HCT116 (cell line): Measurements from ENCODE around the gene RIMBP2. TPM values are rescaled to one million over a fixed set of nuclear protein-coding genes. Genes with fewer than 3 reads are reported as not detected.

Experiments
- ATAC-seq: fragments of 200-7000 bp; cut with Tn5 transposase; 2 replicates; pipeline ENCODE4 v1.9.1; 2020; ENCODE audit warnings: mild to moderate bottlenecking, moderate library complexity
- BruUV-seq: library from RNA; stranded (reverse); fragments of 400-500 nt; replicated peaks from 2 replicates; lab custom pipeline; 2021; lab: Mats Ljungman, UMichigan
- CTCF ChIA-PET: fragments of 300-600 bp; sonication (Branson Sonifier 250); formaldehyde crosslinking; loops from one replicate; lab custom pipeline; 2021; ENCODE audit warnings: antibody characterized with exemption; lab: Charles Lee
- POLR2A ChIA-PET: fragments of 300-600, 350-600 bp; sonication (Branson Sonifier 250); formaldehyde crosslinking; loops from one replicate; lab custom pipeline; 2021; ENCODE audit warnings: antibody characterized with exemption; lab: Charles Lee
- RAD21 ChIA-PET, 2 experiments: fragments of 300-600 bp; sonication (Branson Sonifier 250); formaldehyde crosslinking; loops; one replicate each; lab custom pipeline; 2023; ENCODE audit warnings: low total read pairs in 2 of 2; ENCODE audit not compliant: uncharacterized antibody in 2 of 2, unreplicated experiment in 2 of 2, low non-redundant PET in 1 of 2; lab: Charles Lee
- DNase-seq: peaks from one replicate; pipeline ENCODE4 v3.0.0-alpha.2; 2010; ENCODE audit warnings: low read depth, low spot score
- H2AFZ ChIP-seq: fragments of 200-600 bp; shearing (Covaris generic), sonication (generic); 2 replicates; pipeline ENCODE4 v1.6.1; 2017; ENCODE audit warnings: low read depth, mixed run types, mixed read lengths, antibody characterized with exemption, low read length; ENCODE audit not compliant: poor library complexity, severe bottlenecking
- H3K27ac ChIP-seq: 2 replicates; pipeline ENCODE4 v1.5.1; 2012; ENCODE audit warnings: low read depth, low read length
- H3K27me3 ChIP-seq: fragments of 200-600 bp; sonication (generic); 2 replicates; pipeline ENCODE4 v1.6.1; 2016; ENCODE audit warnings: mixed run types, low read length, mixed read lengths; ENCODE audit not compliant: insufficient read depth
- H3K36me3 ChIP-seq, 2 experiments: fragments of 200-500 bp in 1 of 2; fragments of 200-600 bp in 1 of 2; sonication (Bioruptor generic) in 1 of 2; sonication (generic) in 1 of 2; 2 replicates each; pipeline versions ENCODE4 v1.5.1 to v1.6.1; 2014 to 2016; ENCODE audit warnings: low read length in 2 of 2, inconsistent platforms in 1 of 2, mixed read lengths in 1 of 2, mixed run types in 1 of 2; ENCODE audit not compliant: insufficient read depth in 2 of 2, control insufficient read depth in 1 of 2
- H3K4me1 ChIP-seq, 2 experiments: fragments of 200-600 bp in 1 of 2; sonication (generic) in 1 of 2; 2 replicates each; pipeline versions ENCODE4 v1.5.1 to v1.6.1; 2012 to 2017; ENCODE audit warnings: low read length in 2 of 2, inconsistent platforms in 1 of 2, mild to moderate bottlenecking in 1 of 2, mixed read lengths in 1 of 2, mixed run types in 1 of 2, moderate library complexity in 1 of 2; ENCODE audit not compliant: insufficient read depth in 2 of 2, control insufficient read depth in 1 of 2
- H3K4me2 ChIP-seq: fragments of 200-600 bp; sonication (generic); 2 replicates; pipeline ENCODE4 v1.6.1; 2017; ENCODE audit warnings: mixed run types, low read length, mixed read lengths
- H3K4me3 ChIP-seq, 2 experiments: fragments of 200-600 bp in 1 of 2; sonication (generic) in 1 of 2; replicated peaks in 1 of 2; 2 replicates each; pipeline ENCODE4 v1.5.1; 2011 to 2016; ENCODE audit warnings: low read length in 2 of 2, control low read depth in 1 of 2, low read depth in 1 of 2, mild to moderate bottlenecking in 1 of 2, mixed read lengths in 1 of 2, mixed run types in 1 of 2
- H3K79me2 ChIP-seq: fragments of 200-600 bp; sonication (generic); 2 replicates; pipeline ENCODE4 v1.6.1; 2017; ENCODE audit warnings: mild to moderate bottlenecking, mixed run types, low read length, moderate library complexity, mixed read lengths; ENCODE audit not compliant: insufficient read depth
- H3K9ac ChIP-seq: fragments of 200-600 bp; sonication (generic); 2 replicates; pipeline ENCODE4 v1.6.1; 2016; ENCODE audit warnings: low read length, mixed read lengths
- H3K9me2 ChIP-seq: fragments of 200-600 bp; sonication (generic), shearing (Covaris generic); 2 replicates; pipeline ENCODE4 v1.6.1; 2017; ENCODE audit warnings: mixed run types, mild to moderate bottlenecking, moderate library complexity; ENCODE audit not compliant: insufficient read depth
- H3K9me3 ChIP-seq, 2 experiments: fragments of 200-500 bp in 1 of 2; fragments of 200-600 bp in 1 of 2; sonication (Bioruptor generic) in 1 of 2; sonication (generic) in 1 of 2; 2 replicates each; pipeline ENCODE4 v1.6.1; 2014 to 2017; ENCODE audit warnings: low read length in 2 of 2, mixed read lengths in 2 of 2, inconsistent platforms in 1 of 2, low read depth in 1 of 2, mild to moderate bottlenecking in 1 of 2, mixed run types in 1 of 2, moderate library complexity in 1 of 2; ENCODE audit not compliant: control insufficient read depth in 1 of 2, insufficient read depth in 1 of 2
- H4K20me1 ChIP-seq: fragments of 200-600 bp; sonication (generic), shearing (Covaris generic); 2 replicates; pipeline ENCODE4 v1.6.1; 2017; ENCODE audit warnings: mixed run types, mild to moderate bottlenecking, moderate library complexity; ENCODE audit not compliant: insufficient read depth
- CBX3 ChIP-seq: IDR thresholded peaks from 2 replicates; pipeline ENCODE4 v1.6.1; 2012; ENCODE audit warnings: low read depth
- CTCF ChIP-seq, 3 experiments: fragments of 200-600 bp in 1 of 3; sonication (generic) in 1 of 3; IDR thresholded peaks in 2 of 3; conservative IDR thresholded peaks in 1 of 3; 2 replicates each; pipeline ENCODE4 v1.5.1; 2012 to 2017; ENCODE audit warnings: low read depth in 2 of 3, low read length in 2 of 3, antibody characterized with exemption in 1 of 3, borderline replicate concordance in 1 of 3, control low read depth in 1 of 3, mild to moderate bottlenecking in 1 of 3, mixed read lengths in 1 of 3, mixed run types in 1 of 3, moderate library complexity in 1 of 3; ENCODE audit not compliant: insufficient read depth in 1 of 3
- ELF1 ChIP-seq: IDR thresholded peaks from 2 replicates; pipeline ENCODE4 v1.6.1; 2012; ENCODE audit warnings: low read depth, borderline replicate concordance
- EZH2 ChIP-seq: fragments of 200-600 bp; sonication (generic); IDR thresholded peaks from 2 replicates; pipeline ENCODE4 v1.6.1; 2017; ENCODE audit warnings: antibody characterized with exemption, mixed run types
- FOSL1 ChIP-seq: IDR thresholded peaks from 2 replicates; pipeline ENCODE4 v1.6.1; 2012; ENCODE audit warnings: low read depth
- JUND ChIP-seq: IDR thresholded peaks from 2 replicates; pipeline ENCODE4 v1.6.1; 2012
- POLR2A ChIP-seq: IDR thresholded peaks from 2 replicates; pipeline ENCODE4 v1.7.0; 2011; ENCODE audit warnings: borderline replicate concordance; ENCODE audit not compliant: insufficient read depth, insufficient read length; ENCODE audit errors: extremely low read depth
- RAD21 ChIP-seq: IDR thresholded peaks from 2 replicates; pipeline ENCODE4 v1.6.1; 2012; ENCODE audit warnings: low read depth, mild to moderate bottlenecking
- SIN3A ChIP-seq: IDR thresholded peaks from 2 replicates; pipeline ENCODE4 v1.6.1; 2012; ENCODE audit warnings: low read depth
- SP1 ChIP-seq: IDR thresholded peaks from 2 replicates; pipeline ENCODE4 v1.6.1; 2012; ENCODE audit warnings: low read depth
- YY1 ChIP-seq: IDR thresholded peaks from 2 replicates; pipeline ENCODE4 v1.6.1; 2011; ENCODE audit warnings: low read length, low read depth, moderate library complexity, mild to moderate bottlenecking; ENCODE audit not compliant: insufficient replicate concordance; ENCODE audit errors: extremely low read depth
- ZNF274 ChIP-seq: fragments of 200-500 bp; sonication (Bioruptor generic); IDR thresholded peaks from 2 replicates; pipeline ENCODE4 v1.6.1; 2014; ENCODE audit warnings: mild to moderate bottlenecking, low read depth, low read length, inconsistent platforms
- intact Hi-C: fragments of 100-400 bp; cut with micrococcal nuclease; formaldehyde crosslinking; loops from 2 replicates; pipeline ENCODE4 v1.10.0; 2022
- total RNA-seq: library from RNA; stranded (reverse); gene quantifications from one replicate; pipeline ENCODE4 v1.2.1, GENCODE V29; 2021; ENCODE audit not compliant: unreplicated experiment
- TF ChIP-seq, protein P1 (sequence below): IDR thresholded peaks from 2 replicates; pipeline ENCODE4 v1.6.1; 2012; ENCODE audit warnings: low read depth

Gene RIMBP2
- total RNA-seq, 1 experiment from 2014 or later: not detected

DNA sequence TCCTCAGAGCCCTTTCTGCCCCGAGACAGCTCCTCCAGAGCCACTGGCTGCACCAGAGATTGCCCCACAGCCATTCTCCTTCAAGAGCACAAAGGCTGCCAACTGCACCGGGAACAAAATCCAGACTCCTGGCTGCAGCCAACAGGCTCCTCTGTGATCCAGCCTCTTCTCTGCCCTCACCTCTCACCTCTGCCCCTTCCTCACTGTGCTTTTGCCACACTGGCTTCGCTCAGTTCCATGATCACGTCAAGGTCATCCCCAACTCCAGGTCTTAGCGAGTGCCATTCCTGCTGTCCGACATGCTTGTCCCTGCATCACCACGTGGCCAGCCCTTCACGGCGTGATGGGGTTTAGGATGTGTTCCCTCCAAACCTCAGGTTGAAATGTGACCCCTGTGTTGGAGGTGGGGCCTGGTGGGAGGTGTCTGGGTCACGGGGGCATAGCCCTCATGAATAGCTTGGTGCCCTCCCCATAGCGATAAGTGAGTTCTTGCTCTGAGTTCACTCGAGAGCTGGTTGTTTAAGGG is 229.1 kb downstream of the RIMBP2 start:
- no peak overlapping the region for H3K9ac ChIP-seq

More for the DNA sequence above, 229.1 kb downstream of the RIMBP2 start:
- no peaks in the 10 kb centered on the region for H3K9me2 ChIP-seq
- no peak overlapping the region for H3K4me3 ChIP-seq
- no peaks in the 10 kb centered on the region for H4K20me1 ChIP-seq
- no peak for DNase-seq
- no peaks in the 10 kb centered on the region for H3K36me3 ChIP-seq
- 0 out of 2 replicates have a peak, but pooled peaks cover 9% of the 10 kb centered on the region for H3K27me3 ChIP-seq
- no peak overlapping the region for H3K27ac ChIP-seq
- no peak overlapping the region for H3K4me2 ChIP-seq
- H2AFZ ChIP-seq: no peak overlapping the region
- no peak for ATAC-seq
- H3K79me2 ChIP-seq: no peaks in the 10 kb centered on the region
- TF ChIP-seq EZH2 (no peak), ELF1 (no peak), RAD21 (no peak), SIN3A (no peak), JUND (no peak), SP1 (no peak), YY1 (no peak), FOSL1 (no peak), ZNF274 (no peak), CBX3 (no peak), POLR2A (no peak), CTCF (IDR thresholded peaks at IDR 0.05 in 2 of 3, conservative IDR thresholded peaks at IDR 0.05 in 1 of 3; ENCODE audit: borderline replicate concordance in 1 of 3, insufficient read depth in 1 of 3, low read depth in 2 of 3, low read length in 2 of 3) (no peak)
- TF ChIP-seq, protein P1, sequence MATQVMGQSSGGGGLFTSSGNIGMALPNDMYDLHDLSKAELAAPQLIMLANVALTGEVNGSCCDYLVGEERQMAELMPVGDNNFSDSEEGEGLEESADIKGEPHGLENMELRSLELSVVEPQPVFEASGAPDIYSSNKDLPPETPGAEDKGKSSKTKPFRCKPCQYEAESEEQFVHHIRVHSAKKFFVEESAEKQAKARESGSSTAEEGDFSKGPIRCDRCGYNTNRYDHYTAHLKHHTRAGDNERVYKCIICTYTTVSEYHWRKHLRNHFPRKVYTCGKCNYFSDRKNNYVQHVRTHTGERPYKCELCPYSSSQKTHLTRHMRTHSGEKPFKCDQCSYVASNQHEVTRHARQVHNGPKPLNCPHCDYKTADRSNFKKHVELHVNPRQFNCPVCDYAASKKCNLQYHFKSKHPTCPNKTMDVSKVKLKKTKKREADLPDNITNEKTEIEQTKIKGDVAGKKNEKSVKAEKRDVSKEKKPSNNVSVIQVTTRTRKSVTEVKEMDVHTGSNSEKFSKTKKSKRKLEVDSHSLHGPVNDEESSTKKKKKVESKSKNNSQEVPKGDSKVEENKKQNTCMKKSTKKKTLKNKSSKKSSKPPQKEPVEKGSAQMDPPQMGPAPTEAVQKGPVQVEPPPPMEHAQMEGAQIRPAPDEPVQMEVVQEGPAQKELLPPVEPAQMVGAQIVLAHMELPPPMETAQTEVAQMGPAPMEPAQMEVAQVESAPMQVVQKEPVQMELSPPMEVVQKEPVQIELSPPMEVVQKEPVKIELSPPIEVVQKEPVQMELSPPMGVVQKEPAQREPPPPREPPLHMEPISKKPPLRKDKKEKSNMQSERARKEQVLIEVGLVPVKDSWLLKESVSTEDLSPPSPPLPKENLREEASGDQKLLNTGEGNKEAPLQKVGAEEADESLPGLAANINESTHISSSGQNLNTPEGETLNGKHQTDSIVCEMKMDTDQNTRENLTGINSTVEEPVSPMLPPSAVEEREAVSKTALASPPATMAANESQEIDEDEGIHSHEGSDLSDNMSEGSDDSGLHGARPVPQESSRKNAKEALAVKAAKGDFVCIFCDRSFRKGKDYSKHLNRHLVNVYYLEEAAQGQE: no peak
- H3K4me1 ChIP-seq: no peaks in the 10 kb centered on the region
- BruUV-seq: no TSS peak
- RAD21 ChIA-PET: no interaction called here
- no peaks in the 10 kb centered on the region for H3K9me3 ChIP-seq
- POLR2A ChIA-PET: no interaction called here
- CTCF ChIA-PET: no interaction called here
- intact Hi-C loops: no loop called here
